GM12878 (cell line): ENCODE data around the gene KCNQ1. TPM values are rescaled to one million over a fixed set of nuclear protein-coding genes. Genes with fewer than 3 reads are reported as not detected.

Source experiments
- ATF7 ChIP-seq: fragments of 450-650 bp; IDR thresholded peaks from 2 replicates; pipeline ENCODE4 v1.6.1; 2016; ENCODE audit warnings: low read depth, mild to moderate bottlenecking
- CBFB ChIP-seq: IDR thresholded peaks from 2 replicates; pipeline ENCODE4 v1.6.1; 2016; ENCODE audit warnings: antibody characterized with exemption, low read depth
- CBX5 ChIP-seq: sonication (generic); IDR thresholded peaks from 2 replicates; pipeline ENCODE4 v1.6.1; 2016; ENCODE audit warnings: low read depth, moderate library complexity, mild to moderate bottlenecking, inconsistent platforms
- CHD2 ChIP-seq: IDR thresholded peaks from 2 replicates; pipeline ENCODE4 v1.6.1; 2011; ENCODE audit warnings: low read depth, low read length, improper control_type of control experiment, borderline replicate concordance
- FOS ChIP-seq: IDR thresholded peaks from 3 replicates; pipeline ENCODE4 v1.6.1; 2011; ENCODE audit warnings: borderline replicate concordance; ENCODE audit not compliant: insufficient read length; ENCODE audit errors: extremely low read depth
- FOXM1 ChIP-seq: IDR thresholded peaks from 2 replicates; pipeline ENCODE4 v1.6.1; 2012; ENCODE audit warnings: low read depth, mild to moderate bottlenecking, inconsistent platforms, low read length, moderate library complexity
- IRF4 ChIP-seq: IDR thresholded peaks from 2 replicates; pipeline ENCODE4 v1.6.1; 2011; ENCODE audit warnings: low read depth, low read length
- JUND ChIP-seq: IDR thresholded peaks from 2 replicates; pipeline ENCODE4 v1.6.1; 2012; ENCODE audit warnings: low read depth, mild to moderate bottlenecking, low read length, improper control_type of control experiment, moderate library complexity
- MYB ChIP-seq: fragments of 150-350 bp; IDR thresholded peaks from 2 replicates; pipeline ENCODE4 v1.6.1; 2014; ENCODE audit warnings: mild to moderate bottlenecking, low read depth, low read length, borderline replicate concordance
- NFYB ChIP-seq: IDR thresholded peaks from 2 replicates; pipeline ENCODE4 v1.6.1; 2011; ENCODE audit warnings: low read depth, mild to moderate bottlenecking, low read length, improper control_type of control experiment, moderate library complexity; ENCODE audit not compliant: insufficient read depth
- NR2F1 ChIP-seq: fragments of 450-650 bp; conservative IDR thresholded peaks from 2 replicates; pipeline ENCODE4 v1.6.1; 2017; ENCODE audit warnings: mild to moderate bottlenecking
- RAD21 ChIP-seq: IDR thresholded peaks from 2 replicates; pipeline ENCODE4 v1.6.1; 2011; ENCODE audit warnings: mild to moderate bottlenecking, low read depth, low read length, moderate library complexity; ENCODE audit not compliant: insufficient read depth
- RELA ChIP-seq: fragments of 450-650 bp; IDR thresholded peaks from 2 replicates; pipeline ENCODE4 v1.8.0; 2014; ENCODE audit warnings: borderline replicate concordance; ENCODE audit not compliant: partially characterized antibody
- SIN3A ChIP-seq: IDR thresholded peaks from 2 replicates; pipeline ENCODE4 v1.6.1; 2012; ENCODE audit warnings: low read depth, low read length, improper control_type of control experiment
- SMAD1 ChIP-seq: fragments of 450-650 bp; IDR thresholded peaks from 2 replicates; pipeline ENCODE4 v1.6.1; 2018; ENCODE audit warnings: mild to moderate bottlenecking, low read depth; ENCODE audit not compliant: partially characterized antibody
- SREBF1 ChIP-seq: IDR thresholded peaks from 2 replicates; pipeline ENCODE4 v1.6.1; 2012; ENCODE audit warnings: mild to moderate bottlenecking, low read length
- SUZ12 ChIP-seq: fragments of 200-600 bp; sonication (generic); IDR thresholded peaks from one replicate; pipeline ENCODE4 v1.6.1; 2018; ENCODE audit warnings: antibody characterized with exemption, mild to moderate bottlenecking; ENCODE audit not compliant: unreplicated experiment
- ZBED1 ChIP-seq: IDR thresholded peaks from 2 replicates; pipeline ENCODE4 v1.6.1; 2016; ENCODE audit warnings: borderline replicate concordance
- ZNF217 ChIP-seq: fragments of 450-650 bp; IDR thresholded peaks from 2 replicates; pipeline ENCODE4 v1.6.1; 2017; ENCODE audit warnings: antibody characterized with exemption, mild to moderate bottlenecking
- ZNF384 ChIP-seq: IDR thresholded peaks from 2 replicates; pipeline ENCODE4 v1.6.1; 2012; ENCODE audit warnings: low read depth, mild to moderate bottlenecking, low read length, improper control_type of control experiment, borderline replicate concordance
- ZSCAN29 ChIP-seq: fragments of 450-650 bp; IDR thresholded peaks from 2 replicates; pipeline ENCODE4 v1.6.1; 2017; ENCODE audit warnings: mild to moderate bottlenecking, moderate library complexity
- ZZZ3 ChIP-seq: IDR thresholded peaks from 2 replicates; pipeline ENCODE4 v1.6.1; 2011; ENCODE audit warnings: low read depth; ENCODE audit not compliant: control insufficient read depth, insufficient read length
- polyA plus RNA-seq, 11 experiments: library from polyadenylated mRNA; depleted of rRNA in 4 of 11; unstranded in 6 of 11; stranded (reverse) in 5 of 11; fragments of >200 nt; fragmentation: Nextera tagmentation in 4 of 11; fragmentation: Illumina TruSeq in 1 of 11; extraction: Ambion mirVana in 4 of 11; extraction: Trizol in 1 of 11; gene quantifications; 1 replicate in 1 of 11; 2 replicates in 10 of 11; pipeline versions ENCODE4 v1.2.1 to v1.2.3, GENCODE V29; 2011 to 2016; ENCODE audit warnings: inconsistent platforms in 2 of 11, missing spikeins in 2 of 11, low read depth in 1 of 11
- total RNA-seq, 4 experiments: library from RNA; depleted of rRNA in 3 of 4; stranded (reverse); fragments of >200 nt in 3 of 4; fragmentation: Illumina TruSeq in 1 of 4; extraction: Trizol in 1 of 4; gene quantifications; 2 replicates each; pipeline versions ENCODE4 v1.2.1 to v1.2.3, GENCODE V29; 2013 to 2021
- TF ChIP-seq, protein P1 (sequence below): fragments of 450-650 bp; IDR thresholded peaks from 2 replicates; pipeline ENCODE4 v1.6.1; 2018; ENCODE audit warnings: mild to moderate bottlenecking, low read depth, moderate library complexity; ENCODE audit not compliant: partially characterized antibody
- TF ChIP-seq, protein P2 (sequence below): IDR thresholded peaks from 2 replicates; pipeline ENCODE4 v1.6.1; 2011; ENCODE audit warnings: low read depth, mild to moderate bottlenecking, low read length, moderate library complexity, borderline replicate concordance; ENCODE audit errors: extremely low read depth

The KCNQ1 gene
- total and polyA plus RNA-seq, 10 of the 15 experiments (the other 5 are each of a cell fraction or from before 2014, with no cell fraction given): 0.03 to 0.15 (median 0.12) TPM; not detected in 7

- TF ChIP-seq SMAD1 (no peak), SIN3A (no peak), NR2F1 (peak; percentile 25; the same call in 1 of the 2 replicates), SREBF1 (no peak), ATF7 (no peak), CHD2 (peak; percentile 83), CBX5 (no peak), ZZZ3 (no peak), CBFB (peak; percentile 47; the same call in 1 of the 2 replicates), ZSCAN29 (no peak), ZNF384 (no peak), ZBED1 (no peak), NFYB (peak; percentile 98), ZNF217 (no peak), FOXM1 (no peak), JUND (no peak), RELA (no peak), FOS (peak; percentile 59), RAD21 (no peak), SUZ12 (no peak), IRF4 (no peak), MYB (no peak)
- TF ChIP-seq, protein P1, sequence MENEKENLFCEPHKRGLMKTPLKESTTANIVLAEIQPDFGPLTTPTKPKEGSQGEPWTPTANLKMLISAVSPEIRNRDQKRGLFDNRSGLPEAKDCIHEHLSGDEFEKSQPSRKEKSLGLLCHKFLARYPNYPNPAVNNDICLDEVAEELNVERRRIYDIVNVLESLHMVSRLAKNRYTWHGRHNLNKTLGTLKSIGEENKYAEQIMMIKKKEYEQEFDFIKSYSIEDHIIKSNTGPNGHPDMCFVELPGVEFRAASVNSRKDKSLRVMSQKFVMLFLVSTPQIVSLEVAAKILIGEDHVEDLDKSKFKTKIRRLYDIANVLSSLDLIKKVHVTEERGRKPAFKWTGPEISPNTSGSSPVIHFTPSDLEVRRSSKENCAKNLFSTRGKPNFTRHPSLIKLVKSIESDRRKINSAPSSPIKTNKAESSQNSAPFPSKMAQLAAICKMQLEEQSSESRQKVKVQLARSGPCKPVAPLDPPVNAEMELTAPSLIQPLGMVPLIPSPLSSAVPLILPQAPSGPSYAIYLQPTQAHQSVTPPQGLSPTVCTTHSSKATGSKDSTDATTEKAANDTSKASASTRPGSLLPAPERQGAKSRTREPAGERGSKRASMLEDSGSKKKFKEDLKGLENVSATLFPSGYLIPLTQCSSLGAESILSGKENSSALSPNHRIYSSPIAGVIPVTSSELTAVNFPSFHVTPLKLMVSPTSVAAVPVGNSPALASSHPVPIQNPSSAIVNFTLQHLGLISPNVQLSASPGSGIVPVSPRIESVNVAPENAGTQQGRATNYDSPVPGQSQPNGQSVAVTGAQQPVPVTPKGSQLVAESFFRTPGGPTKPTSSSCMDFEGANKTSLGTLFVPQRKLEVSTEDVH: no peak
- TF ChIP-seq, protein P2, sequence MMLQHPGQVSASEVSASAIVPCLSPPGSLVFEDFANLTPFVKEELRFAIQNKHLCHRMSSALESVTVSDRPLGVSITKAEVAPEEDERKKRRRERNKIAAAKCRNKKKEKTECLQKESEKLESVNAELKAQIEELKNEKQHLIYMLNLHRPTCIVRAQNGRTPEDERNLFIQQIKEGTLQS: no peak
Measured at GRCh38 chr11:2699531-2700414, 255.0 kb downstream of the KCNQ1 start, which contains the start of gene KCNQ1OT1 (continued).
